Mucosa of descending colon (tissue), 3 donors: ENCODE results near the gene PCDHGA8. TPM values are rescaled to one million over a fixed set of nuclear protein-coding genes. Genes with fewer than 3 reads are reported as not detected.
"Not testable (repeated sequence)": the region's sequence is repeated elsewhere in the genome, so short reads cannot be mapped to it uniquely, and the experiment has no call there.

Source experiments
- ATAC-seq: fragments of 200-7000 bp; cut with Tn5 transposase; one replicate; pipeline ENCODE4 v1.9.1; 2020; ENCODE audit warnings: mild to moderate bottlenecking, moderate library complexity
- DNase-seq, 3 donors: peaks; one replicate each; pipeline ENCODE4 v3.0.0-alpha.2; 2020
- H3K36me3 ChIP-seq: fragments of 200-600 bp; one replicate; pipeline ENCODE4 v1.8.0; 2021; ENCODE audit warnings: low read depth, mild to moderate bottlenecking
- H3K4me1 ChIP-seq: fragments of 200-600 bp; one replicate; pipeline ENCODE4 v1.8.0; 2021; ENCODE audit warnings: low read depth, mild to moderate bottlenecking
- H3K4me3 ChIP-seq: fragments of 200-600 bp; one replicate; pipeline ENCODE4 v1.8.0; 2021; ENCODE audit warnings: mild to moderate bottlenecking
- H3K9me3 ChIP-seq: fragments of 200-600 bp; one replicate; pipeline ENCODE4 v1.8.0; 2021; ENCODE audit warnings: mild to moderate bottlenecking
- CTCF ChIP-seq: fragments of 200-600 bp; IDR thresholded peaks from one replicate; pipeline ENCODE4 v1.8.0; 2022; ENCODE audit warnings: antibody characterized with exemption, mild to moderate bottlenecking
- intact Hi-C, 2 donors: fragments of 100-400 bp; cut with DNase I in 1 of 2; cut with micrococcal nuclease in 1 of 2; formaldehyde crosslinking; loops; one replicate each; pipeline versions ENCODE4 v1.11.0 to v1.11.1; 2022; cut with DNase I, micrococcal nuclease
- total RNA-seq, 3 donors: library from RNA; stranded (reverse); fragmentation: NEBNext Ultra II Directional in 2 of 3; extraction: Animal tissue kit (Norgen Biotek cat#: 25700) in 2 of 3; gene quantifications; one replicate each; pipeline versions ENCODE4 v1.2.1 to v1.2.4, GENCODE V29; 2021 to 2023
- donor health status: DM: no; HTN: no; CAD: no; lungs with moderate emphysema.
- donor health status: DM: no; HTN: no; CAD: no.
- donor health status: DM: no; HTN: yes; CAD: no.

The PCDHGA8 gene
- total RNA-seq, 3 donors from 2014 or later, result 0.78 to 3.8 (median 0.87) TPM

- DNase-seq (peak in 1 of 3 donors; percentile 36), ATAC-seq (no peak)
- no peaks in the 10 kb centered on the region for H3K36me3 ChIP-seq
- intact Hi-C loops, result no loop called here
- peaks cover 92% of the 10 kb centered on the region for H3K9me3 ChIP-seq
- TF ChIP-seq CTCF, result no peak
- no peak overlapping the region for H3K4me3 ChIP-seq
- no peaks in the 10 kb centered on the region for H3K4me1 ChIP-seq
Measured at GRCh38 chr5:141409598-141410306, 17.3 kb downstream of the PCDHGA8 start.

- Histone ChIP-seq H3K36me3 (no peaks in the 10 kb centered on the region), H3K4me3 (no peak overlapping the region), H3K4me1 (no peaks in the 10 kb centered on the region), H3K9me3 (peaks cover 91% of the 10 kb centered on the region)
- intact Hi-C loops, result no loop called here
- no peak for ATAC-seq
- DNase-seq, result no peak
- no peak for TF ChIP-seq CTCF
Measured at GRCh38 chr5:141411575-141411974, 19.1 kb downstream of the PCDHGA8 start.

- ATAC-seq (peak; percentile 84), DNase-seq (peak; percentile 41 to 72 (median 59))
- TF ChIP-seq CTCF, result no peak
- intact Hi-C loops, result no loop called here
- Histone ChIP-seq H3K9me3 (peaks cover 92% of the 10 kb centered on the region), H3K4me1 (no peaks in the 10 kb centered on the region), H3K4me3 (no peak within 1 kb of the TSS), H3K36me3 (no peaks in the 10 kb centered on the region)
Measured at GRCh38 chr5:141412854-141413539, 20.6 kb downstream of the PCDHGA8 start, which contains the start of gene PCDHGA10. Gene PCDHGA10, plus strand, starts transcription at chr5:141412987. Its CDS starts 189 bp downstream, at chr5:141413176.

- peak in 1 of 3 donors; percentile 27 for DNase-seq
- Histone ChIP-seq H3K4me1 (no peaks in the 10 kb centered on the region), H3K4me3 (no peak overlapping the region), H3K9me3 (peaks cover 93% of the 10 kb centered on the region), H3K36me3 (no peaks in the 10 kb centered on the region)
- intact Hi-C loops, result no loop called here
- peak; percentile 28 for ATAC-seq
- no peak for TF ChIP-seq CTCF
Measured at GRCh38 chr5:141413540-141414069, 21.2 kb downstream of the PCDHGA8 start.

GRCh38 chr5:141414548-141415274 is 22.3 kb downstream of the PCDHGA8 start:
- H3K4me1 ChIP-seq, H3K4me3 ChIP-seq, intact Hi-C loops, H3K36me3 ChIP-seq, ATAC-seq: not testable (repeated sequence)
- peaks cover 93% of the 10 kb centered on the region for H3K9me3 ChIP-seq
- DNase-seq, result peak in 1 of 3 donors; percentile 19

- peaks cover 93% of the 10 kb centered on the region for H3K9me3 ChIP-seq
Measured at GRCh38 chr5:141415275-141415618, 22.8 kb downstream of the PCDHGA8 start.

More at GRCh38 chr5:141415275-141415618, 22.8 kb downstream of the PCDHGA8 start:
- ATAC-seq, intact Hi-C loops, H3K4me1 ChIP-seq, H3K36me3 ChIP-seq, H3K4me3 ChIP-seq: not testable (repeated sequence)
- DNase-seq, result peak in 1 of 3 donors; percentile 41
